ENCODE measurements around the gene HK2. TPM values are rescaled to one million over a fixed set of nuclear protein-coding genes. Genes with fewer than 3 reads are reported as not detected.
A peak's percentile ranks its signal among the peaks of the same experiment; 100 is the strongest.

The HK2 gene
- total RNA-seq, 1 donor = 35.4 TPM

GRCh38 chr2:74911061-74911460 is 77.1 kb downstream of the HK2 start:
- DNase-seq (ENCODE audit: low read depth) = no peak
- no peak overlapping the region for H3K4me3 ChIP-seq (ENCODE audit: low read depth, low read length)
- TF ChIP-seq CTCF (IDR thresholded peaks at IDR 0.05; ENCODE audit: insufficient read depth, low read length) = no peak

DNA sequence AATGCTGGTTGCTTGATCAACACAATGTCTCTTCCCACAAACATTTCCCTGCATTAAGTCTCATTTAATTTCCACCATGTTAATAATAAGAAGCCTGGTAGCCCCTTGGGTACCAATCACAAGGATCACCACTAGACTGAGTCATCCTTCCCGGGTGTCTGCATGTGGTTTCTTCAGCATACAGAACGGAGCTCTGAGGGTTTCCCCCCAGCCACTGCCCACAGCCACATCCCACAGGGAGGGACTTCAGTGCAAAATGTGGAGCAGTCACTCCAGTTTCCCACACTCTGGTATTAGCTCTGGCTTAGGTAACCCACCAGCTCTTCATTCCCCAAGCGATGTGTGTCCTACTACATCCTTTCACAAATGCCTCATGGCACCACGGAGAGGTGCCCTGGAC is 81.8 kb downstream of the HK2 start:
- H3K4me3 ChIP-seq (ENCODE audit: low read depth, low read length) = no peak overlapping the region
- no peak for TF ChIP-seq CTCF (IDR thresholded peaks at IDR 0.05; ENCODE audit: insufficient read depth, low read length)
- no peak for DNase-seq (ENCODE audit: low read depth)

GRCh38 chr2:74916394-74916793 is 82.5 kb downstream of the HK2 start:
- no peak for TF ChIP-seq CTCF (IDR thresholded peaks at IDR 0.05; ENCODE audit: insufficient read depth, low read length)
- H3K4me3 ChIP-seq (ENCODE audit: low read depth, low read length) = no peak overlapping the region
- DNase-seq (ENCODE audit: low read depth) = no peak

DNA sequence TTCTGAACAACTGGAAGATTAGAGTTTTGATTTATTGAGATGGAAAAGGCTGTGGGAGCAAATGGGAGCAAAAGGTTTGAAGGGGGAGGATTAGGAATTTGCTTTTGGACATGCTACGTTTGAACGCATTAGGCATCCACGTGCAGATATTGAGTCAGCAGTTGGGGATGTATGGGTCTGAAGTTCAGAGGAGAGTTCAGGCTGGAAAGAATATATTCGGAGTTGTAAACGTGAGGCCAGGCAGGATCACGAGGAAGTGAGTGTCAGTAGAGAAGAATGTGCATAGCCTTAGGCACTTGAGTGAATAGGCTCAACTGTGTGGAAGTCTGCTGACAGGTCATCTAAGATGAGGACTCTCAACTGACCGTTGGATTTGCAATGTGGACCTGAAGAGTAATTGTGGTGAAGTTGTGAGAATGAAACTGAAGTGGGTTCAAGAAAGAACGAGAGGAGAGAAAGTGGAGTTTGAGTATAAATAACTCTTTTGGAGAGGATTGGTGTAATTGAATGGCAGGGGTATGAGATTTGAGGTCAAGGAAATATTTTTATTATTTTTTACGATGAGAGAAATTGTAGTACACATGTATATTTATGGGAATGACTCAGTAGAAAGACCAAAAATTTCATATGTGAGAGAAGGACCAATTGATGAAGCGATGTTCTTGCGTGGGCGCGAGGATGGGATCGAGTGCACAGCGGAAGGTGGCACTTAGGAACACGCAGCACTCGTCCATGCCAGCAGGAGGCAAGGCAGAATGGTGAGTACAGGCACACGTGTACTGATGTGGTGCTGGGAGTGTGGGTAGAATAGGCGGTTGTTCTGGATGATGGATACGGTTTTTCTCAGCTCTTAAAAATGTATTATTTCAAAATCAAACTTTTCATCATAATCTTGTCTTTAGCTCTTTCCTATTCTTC is 84.0 kb downstream of the HK2 start:
- no peak for TF ChIP-seq CTCF (IDR thresholded peaks at IDR 0.05; ENCODE audit: insufficient read depth, low read length)

DNA sequence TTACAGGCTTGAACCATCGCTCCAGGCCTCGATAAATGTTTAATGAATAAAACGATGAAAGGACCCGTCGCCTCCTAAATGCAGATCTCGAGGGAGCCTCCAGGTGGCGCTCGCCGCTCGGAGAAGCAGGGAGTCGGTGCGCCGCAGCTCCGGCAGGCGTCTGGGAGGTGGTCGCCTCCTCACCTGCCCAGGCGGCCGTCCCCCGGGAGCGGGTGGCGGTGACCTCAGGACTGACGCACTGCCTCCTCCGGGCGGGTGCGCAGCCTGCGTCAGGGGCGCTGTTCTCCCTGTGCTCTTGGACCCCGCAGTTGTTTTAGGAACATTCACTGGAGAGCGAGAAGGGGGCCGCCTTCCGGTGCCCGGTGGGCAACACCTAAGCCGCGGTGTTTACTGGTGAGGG is 85.9 kb downstream of the HK2 start:
- H3K4me3 ChIP-seq (ENCODE audit: low read depth, low read length) = peak overlapping the region; percentile 62
- DNase-seq (ENCODE audit: low read depth) = peak; percentile 49
- TF ChIP-seq CTCF (IDR thresholded peaks at IDR 0.05; ENCODE audit: insufficient read depth, low read length) = peak; percentile 82

More for the DNA sequence above, 84.0 kb downstream of the HK2 start:
- H3K4me3 ChIP-seq (ENCODE audit: low read depth, low read length) = no peak overlapping the region
- peak; percentile 62 for DNase-seq (ENCODE audit: low read depth)

DNA sequence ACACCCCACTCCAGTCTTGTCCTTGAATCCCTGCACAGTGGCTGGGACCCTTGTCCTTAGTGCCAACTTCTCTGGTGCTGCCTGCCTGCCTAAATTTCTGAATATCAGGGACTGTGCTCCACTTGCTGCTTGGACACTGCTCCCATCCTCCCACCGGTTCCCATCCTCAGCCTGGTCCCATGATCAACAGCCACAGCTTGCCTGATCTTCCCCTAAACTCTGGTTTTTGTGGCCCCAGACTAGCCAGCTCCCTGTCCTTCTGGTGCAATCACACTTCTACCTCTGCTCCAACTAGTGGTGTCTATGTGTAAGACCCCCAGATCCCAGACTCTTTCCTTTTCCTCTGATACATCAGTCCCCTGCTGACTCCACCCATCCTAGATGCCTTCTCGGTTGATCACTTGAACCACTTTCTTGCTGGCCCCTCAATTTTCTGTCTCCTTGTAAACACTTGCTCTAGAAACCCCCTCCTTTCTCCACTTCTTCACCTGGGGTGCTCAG is 87.4 kb downstream of the HK2 start:
- no peak for DNase-seq (ENCODE audit: low read depth)
- no peak overlapping the region for H3K4me3 ChIP-seq (ENCODE audit: low read depth, low read length)
- TF ChIP-seq CTCF (IDR thresholded peaks at IDR 0.05; ENCODE audit: insufficient read depth, low read length) = no peak

All from fibroblast of the aortic adventitia (primary cell).